ENCODE data around the gene ZDHHC5. TPM values are rescaled to one million over a fixed set of nuclear protein-coding genes. Genes with fewer than 3 reads are reported as not detected.

The ZDHHC5 gene
- total RNA-seq, 1 experiment from 2014 or later, result 51.6 TPM

GRCh38 chr11:57712256-57713150, 44.6 kb downstream of the ZDHHC5 start, which contains the start of gene TMX2:
TSS of gene TMX2 (plus strand) at chr11:57712593. CDS start at chr11:57712619, 26 bp downstream.
- CTCF ChIA-PET, result interaction anchor here (0.7 to 4.2 kb wide), 7 partner anchors 17 to 811 kb away, joined by 3 to 31 read pairs (median 4); partner anchors contain the start of gene RTN4RL2
- peak; percentile 88 for ATAC-seq
- Mint-ChIP-seq H3K9me3 (no peaks in the 10 kb centered on the region), H3K4me1 (peaks cover 26% of the 10 kb centered on the region), H3K27me3 (ENCODE audit: low read depth) (no peaks in the 10 kb centered on the region), H3K27ac (peak within 1 kb of the TSS; percentile 99), H3K4me3 (peak within 1 kb of the TSS; percentile 100), H3K36me3 (peaks cover 24% of the 10 kb centered on the region)
- DNase-seq (ENCODE audit: low spot score), result peak; percentile 89
- POLR2A ChIA-PET, result interaction anchor here (0.5 to 1.7 kb wide), 18 partner anchors 10 to 882 kb away, joined by 3 to 8 read pairs (median 4); partner anchors contain the start of gene SELENOH
- TF ChIP-seq, protein P1, sequence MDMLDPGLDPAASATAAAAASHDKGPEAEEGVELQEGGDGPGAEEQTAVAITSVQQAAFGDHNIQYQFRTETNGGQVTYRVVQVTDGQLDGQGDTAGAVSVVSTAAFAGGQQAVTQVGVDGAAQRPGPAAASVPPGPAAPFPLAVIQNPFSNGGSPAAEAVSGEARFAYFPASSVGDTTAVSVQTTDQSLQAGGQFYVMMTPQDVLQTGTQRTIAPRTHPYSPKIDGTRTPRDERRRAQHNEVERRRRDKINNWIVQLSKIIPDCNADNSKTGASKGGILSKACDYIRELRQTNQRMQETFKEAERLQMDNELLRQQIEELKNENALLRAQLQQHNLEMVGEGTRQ (CRISPR knock-in tag; IDR thresholded peaks at IDR 0.05), result no peak
- TF ChIP-seq SP1 (CRISPR knock-in tag; conservative IDR thresholded peaks at IDR 0.05) (peak; percentile 79), ZNF219 (CRISPR knock-in tag; IDR thresholded peaks at IDR 0.05; ENCODE audit: borderline replicate concordance) (no peak), PRDM15 (CRISPR knock-in tag; IDR thresholded peaks at IDR 0.05) (0 out of 2 replicates have a peak, but pooled peaks have one; percentile 25), MYBL2 (CRISPR knock-in tag; IDR thresholded peaks at IDR 0.05) (peak; percentile 83; the same call in 1 of the 2 replicates), CBFB (CRISPR knock-in tag; IDR thresholded peaks at IDR 0.05; ENCODE audit: low read depth) (no peak), TEAD4 (CRISPR knock-in tag; IDR thresholded peaks at IDR 0.05) (no peak), ZNF416 (CRISPR knock-in tag; IDR thresholded peaks at IDR 0.05) (no peak), PRRX2 (CRISPR knock-in tag; IDR thresholded peaks at IDR 0.05) (no peak), NFYB (CRISPR knock-in tag; conservative IDR thresholded peaks at IDR 0.05; ENCODE audit: low read depth) (peak; percentile 88), ELF4 (CRISPR knock-in tag; IDR thresholded peaks at IDR 0.05; ENCODE audit: low read depth) (no peak), CREB1 (CRISPR knock-in tag; IDR thresholded peaks at IDR 0.05) (no peak), ZNF396 (CRISPR knock-in tag; IDR thresholded peaks at IDR 0.05; ENCODE audit: borderline replicate concordance) (no peak), SMAD3 (CRISPR knock-in tag; IDR thresholded peaks at IDR 0.05; ENCODE audit: borderline replicate concordance) (no peak; the same call in 1 of the 2 replicates), JAZF1 (CRISPR knock-in tag; IDR thresholded peaks at IDR 0.05) (no peak), ZNF532 (CRISPR knock-in tag; IDR thresholded peaks at IDR 0.05; ENCODE audit: borderline replicate concordance) (no peak), ZNF671 (CRISPR knock-in tag; IDR thresholded peaks at IDR 0.05) (no peak), NR1H2 (CRISPR knock-in tag; IDR thresholded peaks at IDR 0.05) (no peak)
- TF ChIP-seq, protein P2, sequence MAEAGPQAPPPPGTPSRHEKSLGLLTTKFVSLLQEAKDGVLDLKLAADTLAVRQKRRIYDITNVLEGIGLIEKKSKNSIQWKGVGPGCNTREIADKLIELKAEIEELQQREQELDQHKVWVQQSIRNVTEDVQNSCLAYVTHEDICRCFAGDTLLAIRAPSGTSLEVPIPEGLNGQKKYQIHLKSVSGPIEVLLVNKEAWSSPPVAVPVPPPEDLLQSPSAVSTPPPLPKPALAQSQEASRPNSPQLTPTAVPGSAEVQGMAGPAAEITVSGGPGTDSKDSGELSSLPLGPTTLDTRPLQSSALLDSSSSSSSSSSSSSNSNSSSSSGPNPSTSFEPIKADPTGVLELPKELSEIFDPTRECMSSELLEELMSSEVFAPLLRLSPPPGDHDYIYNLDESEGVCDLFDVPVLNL (CRISPR knock-in tag; IDR thresholded peaks at IDR 0.05; ENCODE audit: borderline replicate concordance, low read depth), result no peak
- TF ChIP-seq, protein P3, sequence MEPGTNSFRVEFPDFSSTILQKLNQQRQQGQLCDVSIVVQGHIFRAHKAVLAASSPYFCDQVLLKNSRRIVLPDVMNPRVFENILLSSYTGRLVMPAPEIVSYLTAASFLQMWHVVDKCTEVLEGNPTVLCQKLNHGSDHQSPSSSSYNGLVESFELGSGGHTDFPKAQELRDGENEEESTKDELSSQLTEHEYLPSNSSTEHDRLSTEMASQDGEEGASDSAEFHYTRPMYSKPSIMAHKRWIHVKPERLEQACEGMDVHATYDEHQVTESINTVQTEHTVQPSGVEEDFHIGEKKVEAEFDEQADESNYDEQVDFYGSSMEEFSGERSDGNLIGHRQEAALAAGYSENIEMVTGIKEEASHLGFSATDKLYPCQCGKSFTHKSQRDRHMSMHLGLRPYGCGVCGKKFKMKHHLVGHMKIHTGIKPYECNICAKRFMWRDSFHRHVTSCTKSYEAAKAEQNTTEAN (CRISPR knock-in tag; IDR thresholded peaks at IDR 0.05), result 0 out of 2 replicates have a peak, but pooled peaks have one; percentile 22
- TF ChIP-seq, protein P4, sequence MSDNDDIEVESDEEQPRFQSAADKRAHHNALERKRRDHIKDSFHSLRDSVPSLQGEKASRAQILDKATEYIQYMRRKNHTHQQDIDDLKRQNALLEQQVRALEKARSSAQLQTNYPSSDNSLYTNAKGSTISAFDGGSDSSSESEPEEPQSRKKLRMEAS (CRISPR knock-in tag; IDR thresholded peaks at IDR 0.05), result peak; percentile 89
- TF ChIP-seq, protein P5, sequence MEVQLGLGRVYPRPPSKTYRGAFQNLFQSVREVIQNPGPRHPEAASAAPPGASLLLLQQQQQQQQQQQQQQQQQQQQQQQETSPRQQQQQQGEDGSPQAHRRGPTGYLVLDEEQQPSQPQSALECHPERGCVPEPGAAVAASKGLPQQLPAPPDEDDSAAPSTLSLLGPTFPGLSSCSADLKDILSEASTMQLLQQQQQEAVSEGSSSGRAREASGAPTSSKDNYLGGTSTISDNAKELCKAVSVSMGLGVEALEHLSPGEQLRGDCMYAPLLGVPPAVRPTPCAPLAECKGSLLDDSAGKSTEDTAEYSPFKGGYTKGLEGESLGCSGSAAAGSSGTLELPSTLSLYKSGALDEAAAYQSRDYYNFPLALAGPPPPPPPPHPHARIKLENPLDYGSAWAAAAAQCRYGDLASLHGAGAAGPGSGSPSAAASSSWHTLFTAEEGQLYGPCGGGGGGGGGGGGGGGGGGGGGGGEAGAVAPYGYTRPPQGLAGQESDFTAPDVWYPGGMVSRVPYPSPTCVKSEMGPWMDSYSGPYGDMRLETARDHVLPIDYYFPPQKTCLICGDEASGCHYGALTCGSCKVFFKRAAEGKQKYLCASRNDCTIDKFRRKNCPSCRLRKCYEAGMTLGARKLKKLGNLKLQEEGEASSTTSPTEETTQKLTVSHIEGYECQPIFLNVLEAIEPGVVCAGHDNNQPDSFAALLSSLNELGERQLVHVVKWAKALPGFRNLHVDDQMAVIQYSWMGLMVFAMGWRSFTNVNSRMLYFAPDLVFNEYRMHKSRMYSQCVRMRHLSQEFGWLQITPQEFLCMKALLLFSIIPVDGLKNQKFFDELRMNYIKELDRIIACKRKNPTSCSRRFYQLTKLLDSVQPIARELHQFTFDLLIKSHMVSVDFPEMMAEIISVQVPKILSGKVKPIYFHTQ (CRISPR knock-in tag; IDR thresholded peaks at IDR 0.05), result no peak

Measured in WTC11 (cell line).